GM19372 (cell line): ENCODE results near the gene DCUN1D1.

Experiments used
- ATAC-seq: cut with Tn5 transposase; IDR thresholded peaks from one replicate; pipeline ENCODE4 v1.9.1; 2021; ENCODE audit warnings: mild to moderate bottlenecking, low read depth, moderate library complexity; ENCODE audit not compliant: unreplicated experiment

DCUN1D1 gene

DNA sequence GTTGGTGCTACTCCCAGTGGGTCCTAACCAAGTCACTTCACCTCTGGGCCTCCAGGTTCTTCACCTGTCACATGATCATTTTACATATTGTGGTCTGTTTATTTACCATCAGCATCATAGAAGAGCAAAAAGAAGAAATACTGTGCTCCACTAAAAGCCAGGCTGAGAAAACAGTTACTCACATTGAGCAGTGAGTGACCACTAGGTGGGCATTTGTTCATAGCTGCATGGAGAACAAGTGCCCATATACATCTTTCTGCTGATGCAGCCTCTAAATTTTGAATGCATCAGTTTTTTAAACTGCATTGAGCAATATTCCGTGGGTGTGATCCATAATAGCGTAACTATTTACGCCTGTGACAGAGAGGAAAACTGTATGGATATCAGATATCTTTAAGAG, 76.2 kb downstream of the DCUN1D1 start:
- ATAC-seq: no peak

DNA sequence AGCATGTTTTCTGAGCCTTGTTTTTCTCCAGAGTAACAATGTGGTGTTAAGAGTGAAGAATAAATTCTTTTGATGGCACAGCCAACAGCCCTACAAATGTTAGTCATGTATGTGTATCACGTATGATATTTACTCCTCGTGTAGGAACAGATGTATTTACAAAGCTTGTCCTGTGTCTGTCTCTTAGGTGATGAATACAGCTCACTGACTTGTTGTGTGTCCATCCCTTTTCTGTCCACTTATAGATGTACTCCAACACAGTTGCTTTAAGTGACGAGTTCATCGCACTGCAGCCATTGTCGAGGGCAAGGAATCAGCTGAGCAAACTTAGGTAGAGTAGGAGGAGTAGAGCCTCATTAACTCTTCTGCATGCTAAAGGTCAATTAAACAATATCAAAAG, 78.1 kb downstream of the DCUN1D1 start:
- ATAC-seq: no peak

DNA sequence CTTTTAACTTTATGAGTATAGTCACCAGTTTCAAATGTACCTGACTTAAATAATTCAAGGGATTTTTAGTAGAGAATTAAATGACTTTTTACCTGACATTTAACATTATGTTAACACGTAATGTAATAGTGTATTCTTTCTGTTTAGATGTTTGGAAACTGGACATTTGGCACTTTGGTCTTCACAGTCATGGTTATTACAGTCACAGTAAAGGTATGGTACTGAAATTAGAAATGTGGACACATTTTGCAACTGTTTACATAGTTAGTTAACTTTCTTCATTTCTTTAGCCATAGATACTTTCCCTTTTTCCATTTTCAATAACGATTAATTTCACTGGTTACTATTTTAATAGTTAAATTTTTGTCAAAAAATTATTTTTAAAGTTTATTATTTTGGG, 83.8 kb downstream of the DCUN1D1 start:
- no peak for ATAC-seq

DNA sequence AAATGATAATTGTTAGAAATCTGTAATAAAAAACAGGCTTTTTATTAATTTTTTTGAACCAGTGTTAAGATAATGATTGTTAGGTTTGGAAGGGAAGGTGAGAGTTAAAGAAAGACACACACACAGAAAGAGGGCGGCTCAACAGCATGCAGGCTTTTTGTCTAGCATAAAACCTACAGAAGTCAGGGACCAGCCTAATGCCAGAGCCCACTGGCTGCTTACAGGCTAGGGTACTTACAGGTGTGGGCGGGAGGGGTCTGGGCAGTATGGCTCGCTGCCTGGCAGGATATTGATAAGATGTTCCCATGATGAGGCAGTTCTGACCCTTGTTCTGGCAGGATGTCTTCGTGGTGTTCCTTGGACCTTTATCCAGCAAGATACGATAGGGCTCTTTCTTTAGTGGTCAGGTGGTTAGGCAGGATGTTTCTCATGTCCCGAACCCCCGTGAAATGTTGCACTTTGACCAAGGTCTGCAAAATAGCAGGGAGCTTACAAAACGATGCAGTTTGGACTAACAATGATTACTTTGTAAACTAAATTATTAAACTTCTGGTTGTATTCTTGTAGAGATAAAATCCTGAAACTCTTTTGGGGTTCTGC, 84.7 kb downstream of the DCUN1D1 start:
- no peak for ATAC-seq

DNA sequence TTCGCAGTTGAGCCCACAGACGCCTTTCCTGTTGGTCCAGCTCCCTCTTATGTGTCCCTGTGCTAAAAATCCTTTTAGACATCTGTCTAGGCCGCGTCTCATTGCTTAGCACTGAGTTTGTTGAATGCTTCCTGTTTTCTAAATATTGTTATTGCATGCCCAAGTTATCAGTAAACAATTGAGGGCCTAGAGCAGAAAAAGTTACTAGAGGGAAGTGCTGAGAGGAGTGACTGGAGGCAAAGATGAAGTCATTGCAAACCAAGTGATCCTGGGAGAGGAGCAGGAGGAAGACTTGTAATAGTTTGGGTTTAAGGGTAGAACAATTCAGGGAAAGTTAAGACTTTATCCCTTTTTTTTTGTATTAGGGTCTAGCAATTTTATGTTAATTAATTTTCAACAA, 88.1 kb downstream of the DCUN1D1 start:
- no peak for ATAC-seq

DNA sequence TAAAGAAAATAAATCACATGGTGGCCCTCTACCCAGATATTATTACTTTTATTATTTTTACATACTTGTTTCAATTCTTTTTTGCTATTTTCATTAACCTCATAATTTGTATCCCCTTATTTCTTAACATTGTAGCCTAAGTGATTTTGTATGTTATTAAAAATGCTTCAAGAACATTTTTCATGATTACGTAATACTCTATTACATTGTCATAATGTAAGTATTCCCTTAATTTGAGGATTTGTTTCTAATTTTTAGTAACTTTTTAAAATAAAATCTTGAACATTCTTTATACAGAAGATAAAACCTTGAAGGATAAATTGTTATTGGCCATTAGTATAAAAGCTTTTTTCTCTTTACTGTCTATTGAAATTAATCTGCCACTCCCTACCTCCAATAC, 89.0 kb downstream of the DCUN1D1 start:
- ATAC-seq: no peak

DNA sequence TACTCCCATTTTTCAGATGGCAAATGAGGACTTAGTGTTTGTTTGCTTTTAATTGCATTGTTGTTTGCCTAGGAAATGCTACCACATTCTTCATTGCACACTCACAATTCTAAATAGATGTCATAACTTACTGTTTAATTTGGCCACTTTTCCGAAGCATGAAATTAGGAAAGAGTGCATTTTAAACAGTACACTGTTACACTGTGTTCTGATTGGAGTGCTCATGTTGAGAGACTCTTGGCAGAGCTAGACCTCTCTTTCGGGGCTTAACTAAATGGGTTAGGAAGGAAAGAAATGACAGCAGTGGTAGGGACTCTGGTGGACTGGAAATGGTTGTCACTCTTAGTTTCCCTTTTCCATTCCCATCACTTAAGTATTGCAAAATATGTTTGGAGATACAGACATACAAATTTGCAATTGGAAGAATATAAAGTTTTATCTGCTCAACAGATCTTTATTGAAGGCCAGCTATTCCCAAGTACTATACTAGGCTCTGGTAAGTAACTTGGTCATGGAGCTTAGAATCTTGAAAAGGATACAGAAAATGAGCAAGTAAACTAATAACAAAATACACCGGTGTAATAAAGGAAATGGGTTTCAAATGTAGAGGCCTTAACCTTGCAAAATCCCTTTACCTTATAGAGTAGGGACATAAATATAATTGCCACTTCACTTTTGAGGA, 90.2 kb downstream of the DCUN1D1 start:
- no peak for ATAC-seq
